Thyroid gland (tissue), 4 donors: Measurements from ENCODE around the gene SHISA3. TPM values are rescaled to one million over a fixed set of nuclear protein-coding genes. Genes with fewer than 3 reads are reported as not detected.

ENCODE experiments used
- DNase-seq, 2 donors: peaks; one replicate each; pipeline ENCODE4 v3.0.0-alpha.2; 2019
- H3K27ac ChIP-seq, 3 donors: fragments of 200-600 bp; sonication (generic); 1 replicate in 2 of 3; 2 replicates in 1 of 3; pipeline ENCODE4 v1.5.1; 2016 to 2019; ENCODE audit warnings: mild to moderate bottlenecking in 1 of 3, moderate library complexity in 1 of 3
- H3K27me3 ChIP-seq: fragments of 200-600 bp; sonication (generic); one replicate; pipeline ENCODE4 v1.5.1; 2019
- H3K36me3 ChIP-seq, 2 donors: fragments of 200-600 bp; sonication (generic); one replicate each; pipeline ENCODE4 v1.5.1; 2016 to 2019
- H3K4me1 ChIP-seq, 2 donors: fragments of 200-600 bp; sonication (generic); one replicate each; pipeline ENCODE4 v1.5.1; 2017 to 2019
- H3K4me3 ChIP-seq, 3 donors: fragments of 200-600 bp; sonication (generic); replicated peaks in 1 of 3; 1 replicate in 2 of 3; 2 replicates in 1 of 3; pipeline ENCODE4 v1.5.1; 2016; ENCODE audit warnings: mild to moderate bottlenecking in 1 of 3
- H3K9me3 ChIP-seq: fragments of 200-600 bp; sonication (generic); one replicate; pipeline ENCODE4 v1.5.1; 2017
- POLR2A ChIP-seq, 2 donors: fragments of 450-650 bp; IDR thresholded peaks; one replicate each; pipeline ENCODE4 v1.6.1; 2017; ENCODE audit warnings: antibody characterized with exemption in 2 of 2, mild to moderate bottlenecking in 2 of 2, moderate library complexity in 1 of 2
- WGBS, 2 donors: methylation state at CpG; one replicate each; pipeline ENCODE4 v1.1.5; 2017; 5-methylcytosine and 5-hydroxymethylcytosine counted together
- intact Hi-C: fragments of 100-400 bp; cut with DNase I; formaldehyde crosslinking; loops from one replicate; pipeline ENCODE4 v1.15.1; 2023
- total RNA-seq, 4 donors: library from RNA; depleted of rRNA; stranded (reverse); fragments of >200 nt; gene quantifications; one replicate each; pipeline ENCODE4 v1.2.3, GENCODE V29; 2016
- TF ChIP-seq, protein P1 (sequence below), 6 experiments: fragments of 200-600 bp in 3 of 6; fragments of 450-650 bp in 3 of 6; sonication (generic) in 3 of 6; IDR thresholded peaks; one replicate each; pipeline ENCODE4 v1.5.1; 2016 to 2019; ENCODE audit warnings: antibody characterized with exemption in 6 of 6, mild to moderate bottlenecking in 2 of 6, inconsistent platforms in 1 of 6, moderate library complexity in 1 of 6

SHISA3 gene
- total RNA-seq, 4 donors from 2014 or later = 3.1 to 5.7 (median 4.0) TPM

DNA sequence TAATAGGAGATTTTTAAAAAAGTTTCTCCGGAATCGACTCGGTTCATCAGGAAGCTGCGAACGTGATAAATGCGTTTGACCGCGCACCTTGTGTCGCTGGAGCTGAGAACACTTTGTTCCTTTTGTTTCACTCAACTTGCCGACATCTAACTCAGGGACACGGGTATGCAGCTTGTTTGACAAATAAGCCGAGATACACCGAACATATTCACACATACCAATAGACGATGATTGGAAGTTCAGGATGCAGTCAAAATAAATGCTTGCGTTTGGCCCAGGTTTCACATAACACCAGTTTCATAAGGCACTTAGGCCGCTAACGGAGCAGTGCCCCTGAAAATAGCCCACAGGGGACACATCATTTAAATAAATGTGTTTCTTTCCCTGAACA is 932 bp upstream of the SHISA3 start:
- 48 to 54% methylated on average over 17 of the region's 17 CpGs for WGBS, 2 donors

DNA sequence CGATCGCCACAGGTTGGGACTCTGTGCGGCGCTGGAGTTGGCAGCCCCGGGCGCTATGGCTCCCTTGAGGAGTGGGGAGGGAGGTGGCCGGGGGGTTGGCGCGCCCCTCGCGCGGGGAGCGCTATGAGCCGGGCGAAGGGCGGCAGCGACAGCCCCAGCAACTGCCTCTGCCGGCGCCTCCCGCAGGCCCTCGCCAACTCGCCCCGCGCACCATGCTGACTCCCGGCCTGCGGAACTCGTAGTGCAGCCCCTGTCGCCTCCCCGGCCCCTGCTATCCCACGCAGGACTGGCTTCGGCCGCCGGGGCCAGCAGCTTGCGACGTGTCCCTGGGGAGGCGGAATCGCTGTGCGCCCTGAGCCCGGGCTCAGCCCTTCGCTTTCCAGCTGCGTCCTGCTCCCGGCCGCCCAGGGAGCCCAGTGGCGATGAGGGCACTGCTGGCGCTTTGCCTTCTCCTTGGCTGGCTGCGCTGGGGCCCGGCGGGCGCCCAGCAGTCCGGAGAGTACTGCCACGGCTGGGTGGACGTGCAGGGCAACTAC is 415 bp downstream of the SHISA3 start:
- Histone ChIP-seq H3K4me1 (peaks cover 8 to 19% of the 10 kb centered on the region in 2 donors), H3K27me3 (no peaks in the 10 kb centered on the region), H3K36me3 (no peaks in the 10 kb centered on the region), H3K9me3 (no peaks in the 10 kb centered on the region), H3K4me3 (peak overlapping the region; percentile 3 to 48 (median 42)), H3K27ac (no peak overlapping the region)
- WGBS, 2 donors = 0 to 2% methylated on average over 4 to 23 of the region's 52 CpGs
- peak; percentile 76 to 84 for DNase-seq
- intact Hi-C loops = no loop called here
- TF ChIP-seq, protein P1, sequence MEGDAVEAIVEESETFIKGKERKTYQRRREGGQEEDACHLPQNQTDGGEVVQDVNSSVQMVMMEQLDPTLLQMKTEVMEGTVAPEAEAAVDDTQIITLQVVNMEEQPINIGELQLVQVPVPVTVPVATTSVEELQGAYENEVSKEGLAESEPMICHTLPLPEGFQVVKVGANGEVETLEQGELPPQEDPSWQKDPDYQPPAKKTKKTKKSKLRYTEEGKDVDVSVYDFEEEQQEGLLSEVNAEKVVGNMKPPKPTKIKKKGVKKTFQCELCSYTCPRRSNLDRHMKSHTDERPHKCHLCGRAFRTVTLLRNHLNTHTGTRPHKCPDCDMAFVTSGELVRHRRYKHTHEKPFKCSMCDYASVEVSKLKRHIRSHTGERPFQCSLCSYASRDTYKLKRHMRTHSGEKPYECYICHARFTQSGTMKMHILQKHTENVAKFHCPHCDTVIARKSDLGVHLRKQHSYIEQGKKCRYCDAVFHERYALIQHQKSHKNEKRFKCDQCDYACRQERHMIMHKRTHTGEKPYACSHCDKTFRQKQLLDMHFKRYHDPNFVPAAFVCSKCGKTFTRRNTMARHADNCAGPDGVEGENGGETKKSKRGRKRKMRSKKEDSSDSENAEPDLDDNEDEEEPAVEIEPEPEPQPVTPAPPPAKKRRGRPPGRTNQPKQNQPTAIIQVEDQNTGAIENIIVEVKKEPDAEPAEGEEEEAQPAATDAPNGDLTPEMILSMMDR (IDR thresholded peaks at IDR 0.05) = no peak
- TF ChIP-seq POLR2A (IDR thresholded peaks at IDR 0.05) = peak in 1 of 2 donors; percentile 35

More for the DNA sequence above, 932 bp upstream of the SHISA3 start:
- DNase-seq = no peak
- Histone ChIP-seq H3K27ac (no peak overlapping the region), H3K4me3 (no peak overlapping the region), H3K27me3 (no peaks in the 10 kb centered on the region), H3K9me3 (no peaks in the 10 kb centered on the region), H3K4me1 (peaks cover 8 to 19% of the 10 kb centered on the region in 2 donors), H3K36me3 (no peaks in the 10 kb centered on the region)
- intact Hi-C loops = no loop called here
- TF ChIP-seq POLR2A (IDR thresholded peaks at IDR 0.05) = no peak
- TF ChIP-seq, protein P1 (IDR thresholded peaks at IDR 0.05) = no peak

DNA sequence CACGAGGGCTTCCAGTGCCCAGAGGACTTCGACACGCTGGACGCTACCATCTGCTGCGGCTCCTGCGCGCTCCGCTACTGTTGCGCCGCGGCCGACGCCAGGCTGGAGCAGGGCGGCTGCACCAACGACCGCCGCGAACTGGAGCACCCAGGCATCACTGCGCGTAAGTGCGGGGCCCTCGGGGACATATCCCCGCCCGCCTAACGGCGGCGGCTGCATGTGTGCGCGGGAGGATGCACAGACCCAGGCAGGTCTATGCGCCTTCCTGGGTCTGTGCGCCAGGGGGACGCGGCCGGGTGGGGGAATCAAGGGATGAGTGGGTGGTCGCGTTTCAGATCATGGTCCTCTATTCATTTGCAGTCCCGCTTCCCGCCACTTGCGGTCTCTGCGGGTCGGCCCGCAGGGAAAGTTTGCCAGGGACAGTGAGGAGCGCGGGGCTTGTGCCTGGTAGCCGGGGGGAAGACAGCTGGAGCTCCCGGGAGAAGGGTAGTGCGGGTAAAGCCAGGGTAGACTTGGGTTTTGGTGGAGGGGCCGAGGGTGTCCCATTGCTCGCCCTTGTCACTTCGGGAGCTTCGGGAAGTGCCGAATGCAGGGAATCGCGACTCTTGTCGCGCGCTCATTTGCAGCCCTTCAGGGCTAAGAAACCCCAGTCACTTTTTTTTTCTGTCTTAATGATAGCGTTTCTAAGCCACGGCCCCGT is 1.0 kb downstream of the SHISA3 start:
- Histone ChIP-seq H3K9me3 (no peaks in the 10 kb centered on the region), H3K4me3 (peak overlapping the region; percentile 3 to 48 (median 18)), H3K36me3 (no peaks in the 10 kb centered on the region), H3K27ac (no peak overlapping the region), H3K27me3 (no peaks in the 10 kb centered on the region), H3K4me1 (peaks cover 8 to 19% of the 10 kb centered on the region in 2 donors)
- intact Hi-C loops = no loop called here
- WGBS, 2 donors = 1 to 3% methylated on average over 20 to 36 of the region's 60 CpGs
- TF ChIP-seq POLR2A (IDR thresholded peaks at IDR 0.05) = no peak
- TF ChIP-seq, protein P1 (IDR thresholded peaks at IDR 0.05) = peak in 1 of 6 experiments; percentile 9
- no peak for DNase-seq

DNA sequence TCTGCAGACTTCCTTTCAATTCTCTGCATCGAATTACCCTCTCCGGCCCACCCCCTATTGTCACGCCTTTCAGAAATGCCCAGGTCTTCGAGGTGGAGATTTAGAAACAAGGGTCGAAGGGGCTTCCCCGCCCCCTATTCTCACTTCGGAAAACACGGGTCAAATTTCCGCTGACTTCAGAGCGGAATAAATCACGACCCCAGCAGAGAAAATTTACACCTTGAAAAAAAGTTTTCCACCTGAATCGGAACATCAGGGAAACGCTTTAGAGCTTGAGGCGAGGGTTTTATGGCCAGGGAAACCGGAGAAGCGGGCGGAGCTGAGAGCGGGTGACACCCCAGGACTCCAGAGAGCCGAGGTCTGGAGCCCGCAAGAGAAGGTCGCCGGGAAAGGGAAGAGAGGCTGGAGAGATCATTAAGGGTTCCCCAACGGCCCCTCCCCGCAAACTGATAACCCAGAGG is 1.6 kb downstream of the SHISA3 start:
- DNase-seq = no peak
- no peaks in the 10 kb centered on the region for H3K36me3 ChIP-seq
- peak overlapping the region in 1 of 3 donors; percentile 48 for H3K4me3 ChIP-seq
- H3K4me1 ChIP-seq = peaks cover 8 to 19% of the 10 kb centered on the region in 2 donors
- no peaks in the 10 kb centered on the region for H3K27me3 ChIP-seq
- H3K27ac ChIP-seq = no peak overlapping the region
- no peaks in the 10 kb centered on the region for H3K9me3 ChIP-seq
- no peak for TF ChIP-seq POLR2A (IDR thresholded peaks at IDR 0.05)
- TF ChIP-seq, protein P1 (IDR thresholded peaks at IDR 0.05) = no peak
- WGBS, 2 donors = 7% methylated on average over 24 of the region's 24 CpGs
- intact Hi-C loops = no loop called here

DNA sequence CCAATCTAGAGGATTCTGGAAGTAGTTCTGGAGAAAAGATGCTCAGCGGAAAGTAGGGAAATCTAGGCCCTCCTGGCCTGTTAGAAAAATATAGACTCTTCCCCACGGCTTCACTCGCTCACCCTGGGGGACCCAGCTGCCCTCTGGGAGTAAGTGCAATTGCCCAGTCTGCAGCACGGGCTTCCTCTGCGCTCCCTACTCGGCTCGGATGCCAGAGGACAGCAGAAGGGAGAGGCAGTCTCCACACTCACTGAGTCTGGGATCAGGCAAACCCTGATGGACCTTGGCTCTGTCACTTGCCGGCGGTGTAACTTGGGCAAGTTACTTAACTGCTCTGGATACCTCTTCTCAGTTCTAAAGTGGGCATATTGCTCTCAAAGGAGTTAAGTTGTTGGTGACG is 2.1 kb downstream of the SHISA3 start:
- no peaks in the 10 kb centered on the region for H3K9me3 ChIP-seq
- WGBS, 2 donors = 18 to 24% methylated on average over 4 to 9 of the region's 10 CpGs
- intact Hi-C loops = no loop called here
- no peak for DNase-seq
- no peaks in the 10 kb centered on the region for H3K36me3 ChIP-seq
- no peak for TF ChIP-seq POLR2A (IDR thresholded peaks at IDR 0.05)
- TF ChIP-seq, protein P1 (IDR thresholded peaks at IDR 0.05) = no peak
- H3K27me3 ChIP-seq = no peaks in the 10 kb centered on the region
- peaks cover 8 to 19% of the 10 kb centered on the region in 2 donors for H3K4me1 ChIP-seq
- H3K27ac ChIP-seq = no peak overlapping the region
- no peak overlapping the region for H3K4me3 ChIP-seq
